Measurements from ENCODE around the gene ARID5B. TPM values are rescaled to one million over a fixed set of nuclear protein-coding genes. Genes with fewer than 3 reads are reported as not detected.
A peak's percentile ranks its signal among the peaks of the same experiment; 100 is the strongest.

The ARID5B gene
- total RNA-seq, 1 donor = 94.1 TPM

GRCh38 chr10:61899997-61900828, 1.3 kb upstream of the ARID5B start:
- DNase-seq (ENCODE audit: insufficient read length, low spot score, missing footprints) = peak; percentile 90
- TF ChIP-seq CTCF (IDR thresholded peaks at IDR 0.05; ENCODE audit: extremely low read depth, low read depth, low read length) = no peak

GRCh38 chr10:61901829-61902444, 438 bp downstream of the ARID5B start:
- Histone ChIP-seq H3K9me3 (ENCODE audit: low read depth, low read length) (no peaks in the 10 kb centered on the region), H3K4me2 (ENCODE audit: insufficient read depth, low read length) (peak overlapping the region; percentile 99), H3K27ac (ENCODE audit: low read depth, low read length) (peak overlapping the region; percentile 67), H3K36me3 (ENCODE audit: insufficient read depth, low read length) (peaks cover under 1% of the 10 kb centered on the region), H3K4me3 (ENCODE audit: insufficient read depth, low read length) (peak overlapping the region; percentile 79), H3K79me2 (ENCODE audit: insufficient read depth, low read length) (peaks cover 47% of the 10 kb centered on the region), H4K20me1 (ENCODE audit: insufficient read depth, low read length) (peaks cover 7% of the 10 kb centered on the region), H3K27me3 (ENCODE audit: insufficient read depth, low read length) (no peaks in the 10 kb centered on the region), H3K4me1 (ENCODE audit: insufficient read depth, low read length) (peaks cover 48% of the 10 kb centered on the region), H2AFZ (ENCODE audit: low read length) (peak overlapping the region; percentile 86)
- no peak for TF ChIP-seq CTCF (IDR thresholded peaks at IDR 0.05; ENCODE audit: extremely low read depth, low read depth, low read length)
- DNase-seq (ENCODE audit: insufficient read length, low spot score, missing footprints) = peak; percentile 68

More at GRCh38 chr10:61899997-61900828, 1.3 kb upstream of the ARID5B start:
- Histone ChIP-seq H3K9me3 (ENCODE audit: low read depth, low read length) (no peaks in the 10 kb centered on the region), H3K4me2 (ENCODE audit: insufficient read depth, low read length) (peak overlapping the region; percentile 99), H3K27ac (ENCODE audit: low read depth, low read length) (peak overlapping the region; percentile 97), H3K79me2 (ENCODE audit: insufficient read depth, low read length) (peaks cover 31% of the 10 kb centered on the region), H3K36me3 (ENCODE audit: insufficient read depth, low read length) (no peaks in the 10 kb centered on the region), H3K27me3 (ENCODE audit: insufficient read depth, low read length) (no peaks in the 10 kb centered on the region), H2AFZ (ENCODE audit: low read length) (peak overlapping the region; percentile 100), H4K20me1 (ENCODE audit: insufficient read depth, low read length) (no peaks in the 10 kb centered on the region), H3K4me1 (ENCODE audit: insufficient read depth, low read length) (peaks cover 47% of the 10 kb centered on the region), H3K4me3 (ENCODE audit: insufficient read depth, low read length) (peak overlapping the region; percentile 79)

GRCh38 chr10:61902445-61903220, 1.1 kb downstream of the ARID5B start:
- Histone ChIP-seq H3K36me3 (ENCODE audit: insufficient read depth, low read length) (peaks cover 7% of the 10 kb centered on the region), H4K20me1 (ENCODE audit: insufficient read depth, low read length) (peaks cover 8% of the 10 kb centered on the region), H3K4me3 (ENCODE audit: insufficient read depth, low read length) (peak overlapping the region; percentile 79), H3K27me3 (ENCODE audit: insufficient read depth, low read length) (no peaks in the 10 kb centered on the region), H3K4me1 (ENCODE audit: insufficient read depth, low read length) (peaks cover 41% of the 10 kb centered on the region), H2AFZ (ENCODE audit: low read length) (peak overlapping the region; percentile 86), H3K4me2 (ENCODE audit: insufficient read depth, low read length) (peak overlapping the region; percentile 99), H3K9me3 (ENCODE audit: low read depth, low read length) (no peaks in the 10 kb centered on the region), H3K79me2 (ENCODE audit: insufficient read depth, low read length) (peaks cover 54% of the 10 kb centered on the region), H3K27ac (ENCODE audit: low read depth, low read length) (peak overlapping the region; percentile 67)
- TF ChIP-seq CTCF (IDR thresholded peaks at IDR 0.05; ENCODE audit: extremely low read depth, low read depth, low read length) = peak; percentile 15
- peak; percentile 61 for DNase-seq (ENCODE audit: insufficient read length, low spot score, missing footprints)
